SK-N-SH (cell line): ENCODE data around the gene ADRB2. TPM values are rescaled to one million over a fixed set of nuclear protein-coding genes. Genes with fewer than 3 reads are reported as not detected.

Source experiments
- CTCF ChIA-PET: fragments of 300-600, 350-600 bp; formaldehyde crosslinking; extraction: SDS; loops from one replicate; lab custom pipeline; 2021; lab: Yijun Ruan, JAX
- POLR2A ChIA-PET: fragments of 350-600 bp; sonication (Branson Sonifier 250); formaldehyde crosslinking; extraction: SDS; loops from one replicate; lab custom pipeline; 2020; ENCODE audit warnings: antibody characterized with exemption, inconsistent platforms; lab: Yijun Ruan, JAX
- DNase-seq: peaks from one replicate; pipeline ENCODE4 v3.0.0; 2012
- H2AFZ ChIP-seq: fragments of 200-600 bp; sonication (generic); 2 replicates; pipeline ENCODE4 v1.8.1; 2016; ENCODE audit warnings: antibody characterized with exemption, mild to moderate bottlenecking, low read depth
- H3F3A ChIP-seq: fragments of 200-600 bp; sonication (generic); replicated peaks from 2 replicates; pipeline ENCODE3; 2016; ENCODE audit warnings: antibody characterized with exemption, mild to moderate bottlenecking; ENCODE audit not compliant: insufficient read depth
- H3K27ac ChIP-seq, 2 experiments: fragments of 200-500 bp in 1 of 2; fragments of 200-600 bp in 1 of 2; sonication (Bioruptor generic) in 1 of 2; sonication (generic), shearing (Covaris generic) in 1 of 2; 2 replicates each; pipeline versions ENCODE4 v1.5.1 to v1.6.1; 2014 to 2016; ENCODE audit warnings: low read depth in 2 of 2, inconsistent platforms in 1 of 2, low read length in 1 of 2, mild to moderate bottlenecking in 1 of 2, mixed read lengths in 1 of 2
- H3K27me3 ChIP-seq: fragments of 200-600 bp; sonication (generic), shearing (Covaris generic); 2 replicates; pipeline ENCODE4 v1.6.1; 2016; ENCODE audit warnings: mixed run types; ENCODE audit not compliant: insufficient read depth
- H3K36me3 ChIP-seq, 2 experiments: fragments of 200-500 bp in 1 of 2; fragments of 200-600 bp in 1 of 2; sonication (Bioruptor generic) in 1 of 2; sonication (generic) in 1 of 2; replicated peaks in 1 of 2; 2 replicates each; pipeline versions ENCODE3 to v1.5.1; 2014 to 2016; ENCODE audit warnings: low read length in 1 of 2, mild to moderate bottlenecking in 1 of 2; ENCODE audit not compliant: insufficient read depth in 2 of 2, control insufficient read depth in 1 of 2
- H3K4me1 ChIP-seq, 2 experiments: fragments of 200-500 bp in 1 of 2; fragments of 200-600 bp in 1 of 2; sonication (Bioruptor generic) in 1 of 2; sonication (generic), shearing (Covaris generic) in 1 of 2; 2 replicates each; pipeline versions ENCODE4 v1.5.1 to v1.6.1; 2014 to 2016; ENCODE audit warnings: low read depth in 1 of 2, low read length in 1 of 2, mixed run types in 1 of 2; ENCODE audit not compliant: insufficient read depth in 2 of 2, control insufficient read depth in 1 of 2
- H3K4me2 ChIP-seq: fragments of 200-600 bp; sonication (generic), shearing (Covaris generic); 2 replicates; pipeline ENCODE4 v1.6.1; 2017; ENCODE audit warnings: mixed run types
- H3K4me3 ChIP-seq, 2 experiments: fragments of 200-500 bp in 1 of 2; fragments of 200-600 bp in 1 of 2; sonication (Bioruptor generic) in 1 of 2; sonication (generic), shearing (Covaris generic) in 1 of 2; 2 replicates each; pipeline versions ENCODE4 v1.5.1 to v1.8.1; 2014 to 2016; ENCODE audit warnings: low read depth in 2 of 2, inconsistent platforms in 1 of 2, low read length in 1 of 2, mild to moderate bottlenecking in 1 of 2, mixed read lengths in 1 of 2, moderate library complexity in 1 of 2
- H3K79me2 ChIP-seq: fragments of 200-600 bp; sonication (generic); 2 replicates; pipeline ENCODE4 v1.8.1; 2017; ENCODE audit warnings: mild to moderate bottlenecking; ENCODE audit not compliant: insufficient read depth
- H3K9ac ChIP-seq: fragments of 200-600 bp; sonication (generic); 2 replicates; pipeline ENCODE4 v1.6.1; 2017; ENCODE audit warnings: mixed run types
- H3K9me2 ChIP-seq: fragments of 200-600 bp; sonication (generic); 2 replicates; pipeline ENCODE4 v1.6.1; 2017; ENCODE audit warnings: mixed run types
- H3K9me3 ChIP-seq: fragments of 200-600 bp; sonication (generic); 2 replicates; pipeline ENCODE4 v1.6.1; 2017; ENCODE audit warnings: mixed run types, mild to moderate bottlenecking, moderate library complexity
- H4K20me1 ChIP-seq: fragments of 200-600 bp; sonication (generic); 2 replicates; pipeline ENCODE4 v1.6.1; 2017; ENCODE audit warnings: mild to moderate bottlenecking, mixed run types; ENCODE audit not compliant: insufficient read depth
- EP300 ChIP-seq, 2 experiments: IDR thresholded peaks; 2 replicates each; pipeline versions ENCODE4 v1.4.0 to v1.6.1; 2012; ENCODE audit warnings: borderline replicate concordance in 1 of 2, low read depth in 1 of 2, low read length in 1 of 2
- FOSL2 ChIP-seq: IDR thresholded peaks from 2 replicates; pipeline ENCODE4 v1.4.0; 2012; ENCODE audit warnings: low read depth, mild to moderate bottlenecking, moderate library complexity, borderline replicate concordance
- GABPA ChIP-seq: IDR thresholded peaks from 2 replicates; pipeline ENCODE4 v1.4.0; 2012; ENCODE audit warnings: low read depth, mild to moderate bottlenecking
- GATA2 ChIP-seq: sonication (generic); formaldehyde crosslinking; IDR thresholded peaks from 2 replicates; pipeline ENCODE4 v1.5.0; 2020; ENCODE audit warnings: mild to moderate bottlenecking, missing genetic modification reagents
- IRF3 ChIP-seq: fragments of 150-350 bp; IDR thresholded peaks from 2 replicates; pipeline ENCODE4 v1.6.1; 2016; ENCODE audit warnings: mild to moderate bottlenecking, low read depth, low read length
- MAX ChIP-seq: IDR thresholded peaks from 2 replicates; pipeline ENCODE4 v1.4.0; 2012; ENCODE audit warnings: low read depth
- MXI1 ChIP-seq: IDR thresholded peaks from 2 replicates; pipeline ENCODE4 v1.6.1; 2012; ENCODE audit warnings: mild to moderate bottlenecking, low read depth, low read length, improper control_type of control experiment
- RAD21 ChIP-seq: IDR thresholded peaks from 2 replicates; pipeline ENCODE4 v1.6.1; 2012; ENCODE audit warnings: mild to moderate bottlenecking, low read length
- RFX5 ChIP-seq: IDR thresholded peaks from 2 replicates; pipeline ENCODE4 v1.6.1; 2012; ENCODE audit warnings: mild to moderate bottlenecking, improper control_type of control experiment, low read length
- RXRA ChIP-seq: IDR thresholded peaks from 2 replicates; pipeline ENCODE4 v1.4.0; 2012; ENCODE audit warnings: low read depth, mild to moderate bottlenecking, borderline replicate concordance
- SMC3 ChIP-seq: IDR thresholded peaks from 2 replicates; pipeline ENCODE4 v1.6.1; 2012; ENCODE audit warnings: low read depth, low read length, improper control_type of control experiment
- TEAD4 ChIP-seq: IDR thresholded peaks from 2 replicates; pipeline ENCODE4 v1.4.0; 2012; ENCODE audit warnings: mild to moderate bottlenecking, borderline replicate concordance; ENCODE audit not compliant: insufficient read depth
- USF1 ChIP-seq: IDR thresholded peaks from 2 replicates; pipeline ENCODE4 v1.4.0; 2012; ENCODE audit warnings: low read depth, borderline replicate concordance
- YY1 ChIP-seq: IDR thresholded peaks from 2 replicates; pipeline ENCODE4 v1.4.0; 2012; ENCODE audit warnings: low read depth, mild to moderate bottlenecking
- ZBTB33 ChIP-seq: IDR thresholded peaks from 2 replicates; pipeline ENCODE4 v1.4.0; 2012; ENCODE audit warnings: low read depth, borderline replicate concordance
- WGBS: methylation state at CpG from one replicate; pipeline ENCODE4 v1.1.6; 2017; ENCODE audit warnings: low lambda C conversion rate; 5-methylcytosine and 5-hydroxymethylcytosine counted together
- polyA plus RNA-seq, 3 experiments: library from polyadenylated mRNA; depleted of rRNA; stranded (reverse); fragments of >200 nt; gene quantifications; 2 replicates each; pipeline ENCODE4 v1.2.3, GENCODE V29; 2012

ADRB2 gene
- polyA plus RNA-seq, 1 of the 3 experiments (the other 2 are of a cell fraction) = 1.0 TPM

GRCh38 chr5:148833122-148833521 lies 6.7 kb downstream of the ADRB2 start:
- POLR2A ChIA-PET = no interaction called here
- Histone ChIP-seq H3K79me2 (peaks cover 22% of the 10 kb centered on the region; the same call in 1 of the 2 replicates), H3K27ac (no peak overlapping the region), H3K4me2 (no peak overlapping the region), H3K9me2 (no peaks in the 10 kb centered on the region), H4K20me1 (no peaks in the 10 kb centered on the region; the same call in 1 of the 2 replicates), H3K4me3 (no peak overlapping the region), H3K9me3 (no peaks in the 10 kb centered on the region), H2AFZ (no peak overlapping the region), H3K4me1 (no peaks in the 10 kb centered on the region), H3K27me3 (no peaks in the 10 kb centered on the region), H3K9ac (no peak overlapping the region), H3F3A (peaks cover 6% of the 10 kb centered on the region), H3K36me3 (peaks cover 0 to 3% of the 10 kb centered on the region in 2 experiments)
- DNase-seq = no peak
- TF ChIP-seq MAX (no peak), YY1 (no peak), TEAD4 (no peak), FOSL2 (no peak), RFX5 (no peak), MXI1 (no peak), SMC3 (no peak), EP300 (IDR thresholded peaks at IDR 0.05; ENCODE audit: borderline replicate concordance in 1 of 2, low read depth in 1 of 2, low read length in 1 of 2) (no peak), USF1 (no peak), ZBTB33 (no peak), GATA2 (CRISPR knock-in tag) (no peak), RXRA (no peak), IRF3 (no peak), GABPA (no peak), RAD21 (no peak)
- 87% methylated on average over 2 of the region's 2 CpGs for WGBS
- CTCF ChIA-PET = interaction anchor here (0.7 to 1.9 kb wide), 3 partner anchors 12 to 202 kb away, joined by 3 to 4 read pairs (median 4); no protein-coding TSS in a partner anchor
